Measurements from ENCODE around the gene POLR2E. TPM values are rescaled to one million over a fixed set of nuclear protein-coding genes. Genes with fewer than 3 reads are reported as not detected.
A peak's percentile ranks its signal among the peaks of the same experiment; 100 is the strongest.

POLR2E gene
- total RNA-seq, 1 experiment from 2014 or later: 237 TPM

DNA sequence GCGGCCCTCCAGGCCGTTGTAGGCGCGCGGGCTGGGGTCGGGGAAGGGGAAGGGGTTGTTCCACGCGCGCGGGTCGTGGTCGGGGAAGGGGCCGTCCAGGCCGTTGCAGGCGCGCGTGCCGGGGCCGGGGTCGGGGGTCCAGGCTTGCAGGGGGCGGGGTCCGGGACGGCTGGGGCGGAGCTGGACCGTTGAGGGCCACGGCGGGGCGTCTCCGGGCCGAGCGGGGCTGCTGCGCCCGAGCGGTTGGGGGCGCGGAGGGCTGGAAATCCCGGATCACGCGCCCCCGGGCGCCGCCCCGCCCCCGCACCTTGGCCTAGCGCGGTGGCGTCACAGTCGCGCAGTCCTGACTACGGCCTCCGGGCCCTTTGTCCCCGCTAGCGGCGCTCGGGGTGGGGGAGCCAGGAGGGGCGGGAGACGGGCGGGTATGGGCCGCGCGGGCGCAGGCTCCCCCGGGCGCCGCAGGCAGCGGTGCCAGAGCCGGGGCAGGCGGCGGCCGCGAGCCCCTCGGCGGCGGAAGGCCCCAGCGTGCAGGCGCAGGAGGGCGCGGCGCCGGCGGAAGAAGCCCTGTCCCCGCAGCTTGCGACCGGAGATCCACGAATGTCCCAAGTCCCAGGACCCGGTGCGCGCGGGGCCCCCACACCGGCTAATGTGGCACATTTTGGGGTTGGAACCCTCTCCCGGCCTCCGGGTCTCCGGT is 9.3 kb upstream of the POLR2E start:
- peak overlapping the region; percentile 88 for H3K4me2 ChIP-seq
- no peaks in the 10 kb centered on the region for H3K36me3 ChIP-seq (ENCODE audit: low read depth)
- peaks cover 67% of the 10 kb centered on the region for H3F3A ChIP-seq (ENCODE audit: insufficient read depth, low read depth)
- H3K9me3 ChIP-seq (ENCODE audit: insufficient read depth, low read depth): peaks cover 8% of the 10 kb centered on the region; the same call in 1 of the 2 replicates
- DNase-seq: peak; percentile 54 to 81
- TF ChIP-seq EZH2 (IDR thresholded peaks at IDR 0.05; ENCODE audit: low read depth): no peak
- no peak for TF ChIP-seq CTCF (conservative IDR thresholded peaks at IDR 0.05)
- H2AFZ ChIP-seq: no peak overlapping the region
- peak overlapping the region; percentile 78 for H3K4me3 ChIP-seq
- ChIA-PET POLR2A (ENCODE audit: unreplicated experiment) (interaction anchor here (0.6 to 1.0 kb wide), 7 partner anchors 56 to 478 kb away, joined by 3 to 14 read pairs (median 6); partner anchors contain the start of gene CIRBP), CTCF (no interaction called here)
- no TSS peak for BruUV-seq (replicated peaks)
- H3K27ac ChIP-seq: peak overlapping the region; percentile 80
- intact Hi-C loops (cut with micrococcal nuclease; ENCODE audit: unreplicated experiment): loop anchor here (5.0 kb wide), 2 partner anchors 37 to 78 kb away; partner anchors contain the start of gene ARHGAP45
- H3K79me2 ChIP-seq (ENCODE audit: low read depth): peaks cover 19% of the 10 kb centered on the region
- H4K20me1 ChIP-seq (ENCODE audit: insufficient read depth): peaks cover 30% of the 10 kb centered on the region
- H3K9me2 ChIP-seq (ENCODE audit: insufficient read depth): no peaks in the 10 kb centered on the region
- no peaks in the 10 kb centered on the region for H3K27me3 ChIP-seq (ENCODE audit: insufficient read depth, low read depth)
- H3K4me1 ChIP-seq (replicated peaks; ENCODE audit: insufficient read depth): peaks cover 66% of the 10 kb centered on the region

- Histone ChIP-seq H3K4me2 (peak within 1 kb of the TSS; percentile 88), H3F3A (ENCODE audit: insufficient read depth, low read depth) (peaks cover 74% of the 10 kb centered on the region), H3K9me2 (ENCODE audit: insufficient read depth) (no peaks in the 10 kb centered on the region), H3K36me3 (ENCODE audit: low read depth) (no peaks in the 10 kb centered on the region), H4K20me1 (ENCODE audit: insufficient read depth) (peaks cover 30% of the 10 kb centered on the region), H3K79me2 (ENCODE audit: low read depth) (peaks cover 19% of the 10 kb centered on the region), H3K9me3 (ENCODE audit: insufficient read depth, low read depth) (peaks cover 8% of the 10 kb centered on the region; the same call in 1 of the 2 replicates), H3K27me3 (ENCODE audit: insufficient read depth, low read depth) (no peaks in the 10 kb centered on the region), H3K4me1 (replicated peaks; ENCODE audit: insufficient read depth) (peaks cover 72% of the 10 kb centered on the region), H2AFZ (no peak within 1 kb of the TSS; the same call in 1 of the 2 replicates), H3K27ac (peak within 1 kb of the TSS; percentile 97), H3K4me3 (peak within 1 kb of the TSS; percentile 78)
- intact Hi-C loops (cut with micrococcal nuclease; ENCODE audit: unreplicated experiment): loop anchor here (2.0 to 5.0 kb wide), 4 partner anchors 37 to 87 kb away; partner anchors contain the start of gene ARHGAP45
- TF ChIP-seq CTCF (conservative IDR thresholded peaks at IDR 0.05) (no peak), EZH2 (IDR thresholded peaks at IDR 0.05; ENCODE audit: low read depth) (no peak)
- ChIA-PET POLR2A (ENCODE audit: unreplicated experiment) (interaction anchor here (0.6 to 1.0 kb wide), 7 partner anchors 38 to 478 kb away, joined by 3 to 27 read pairs (median 6); partner anchors contain the start of gene CIRBP), CTCF (no interaction called here)
- BruUV-seq (replicated peaks): no TSS peak
- DNase-seq: peak; percentile 93 to 96
These were observed 8.6 kb upstream of the POLR2E start, which contains the start of gene GPX4 for GRCh38 chr19:1103708-1104310. TSS of gene GPX4 (plus strand) at chr19:1103994. CDS start at chr19:1104044, 50 bp downstream.

DNA sequence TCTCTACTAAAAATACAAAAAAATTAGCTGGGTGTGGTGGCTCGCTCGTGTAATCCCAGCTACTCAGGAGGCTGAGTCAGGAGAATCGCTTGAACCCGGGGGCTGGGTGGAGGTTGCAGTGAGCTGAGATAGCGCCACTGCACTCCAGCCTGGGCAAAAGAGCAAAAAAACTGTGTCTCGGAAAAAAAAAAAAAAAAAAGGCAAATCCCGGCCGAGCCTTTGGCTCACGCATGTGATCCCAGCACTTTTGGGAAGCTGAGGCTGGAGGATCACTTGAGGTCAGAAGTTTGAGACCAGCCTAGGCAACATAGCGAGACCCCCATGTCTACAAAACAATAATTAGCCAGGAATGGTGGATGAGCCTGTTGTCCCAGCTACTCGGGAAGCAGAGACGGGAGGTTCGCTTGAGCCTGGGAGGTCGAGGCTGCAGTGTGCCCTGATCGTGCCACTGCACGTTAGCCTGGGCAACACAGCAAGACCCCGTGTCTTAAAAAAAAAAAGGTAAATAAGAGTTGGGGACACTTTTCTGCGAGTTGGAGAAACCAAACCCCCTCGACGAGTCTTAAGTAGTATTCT is 8.0 kb upstream of the POLR2E start:
- TSS peak; percentile 87 for BruUV-seq (replicated peaks)
- no peaks in the 10 kb centered on the region for H3K9me2 ChIP-seq (ENCODE audit: insufficient read depth)
- H3K27me3 ChIP-seq (ENCODE audit: insufficient read depth, low read depth): no peaks in the 10 kb centered on the region
- H3K79me2 ChIP-seq (ENCODE audit: low read depth): peaks cover 19% of the 10 kb centered on the region
- H3K4me1 ChIP-seq (replicated peaks; ENCODE audit: insufficient read depth): peaks cover 78% of the 10 kb centered on the region
- H4K20me1 ChIP-seq (ENCODE audit: insufficient read depth): peaks cover 30% of the 10 kb centered on the region
- H2AFZ ChIP-seq: no peak overlapping the region; the same call in 1 of the 2 replicates
- peaks cover 80% of the 10 kb centered on the region for H3F3A ChIP-seq (ENCODE audit: insufficient read depth, low read depth)
- DNase-seq: no peak
- peaks cover 8% of the 10 kb centered on the region; the same call in 1 of the 2 replicates for H3K9me3 ChIP-seq (ENCODE audit: insufficient read depth, low read depth)
- POLR2A ChIA-PET (ENCODE audit: unreplicated experiment): interaction anchor here (0.5 to 1.0 kb wide), 6 partner anchors 28 to 166 kb away, joined by 3 to 27 read pairs (median 4); partner anchors contain the start of gene CIRBP
- intact Hi-C loops (cut with micrococcal nuclease; ENCODE audit: unreplicated experiment): loop anchor here (2.0 to 5.0 kb wide), 4 partner anchors 36 to 86 kb away; partner anchors contain the start of gene ARHGAP45
- no peaks in the 10 kb centered on the region for H3K36me3 ChIP-seq (ENCODE audit: low read depth)
- CTCF ChIA-PET: interaction anchor here (0.6 to 0.7 kb wide), 3 partner anchors 53 to 317 kb away, joined by 3 to 4 read pairs (median 3); no protein-coding TSS in a partner anchor
- H3K27ac ChIP-seq: peak overlapping the region; percentile 97
- no peak for TF ChIP-seq CTCF (conservative IDR thresholded peaks at IDR 0.05)
- H3K4me2 ChIP-seq: peak overlapping the region; percentile 82
- H3K4me3 ChIP-seq: peak overlapping the region; percentile 49; the same call in 1 of the 2 replicates
